ENCODE data around the gene ASCC3.

Gene ASCC3

GRCh38 chr6:100810015-100810414 is 71.1 kb downstream of the ASCC3 start:
- TF ChIP-seq CTCF (IDR thresholded peaks at IDR 0.05; ENCODE audit: insufficient read depth, low read depth, low read length, missing control alignments), result no peak
- no peak overlapping the region for H3K4me3 ChIP-seq (ENCODE audit: low read depth, low read length)
- DNase-seq (ENCODE audit: low read depth), result no peak

- H3K4me3 ChIP-seq (ENCODE audit: low read depth, low read length), result no peak overlapping the region
- no peak for TF ChIP-seq CTCF (IDR thresholded peaks at IDR 0.05; ENCODE audit: insufficient read depth, low read depth, low read length, missing control alignments)
- DNase-seq (ENCODE audit: low read depth), result no peak
Measured at GRCh38 chr6:100809346-100809745, 71.8 kb downstream of the ASCC3 start.

- H3K4me3 ChIP-seq (ENCODE audit: low read depth, low read length), result no peak overlapping the region
- no peak for DNase-seq (ENCODE audit: low read depth)
- no peak for TF ChIP-seq CTCF (IDR thresholded peaks at IDR 0.05; ENCODE audit: insufficient read depth, low read depth, low read length, missing control alignments)
Measured at GRCh38 chr6:100808638-100809275, 72.4 kb downstream of the ASCC3 start.

- DNase-seq (ENCODE audit: low read depth), result no peak
- no peak for TF ChIP-seq CTCF (IDR thresholded peaks at IDR 0.05; ENCODE audit: insufficient read depth, low read depth, low read length, missing control alignments)
Measured at GRCh38 chr6:100806296-100806695, 74.8 kb downstream of the ASCC3 start.

GRCh38 chr6:100803264-100804045 is 77.7 kb downstream of the ASCC3 start:
- DNase-seq (ENCODE audit: low read depth), result no peak
- no peak overlapping the region for H3K4me3 ChIP-seq (ENCODE audit: low read depth, low read length)
- TF ChIP-seq CTCF (IDR thresholded peaks at IDR 0.05; ENCODE audit: insufficient read depth, low read depth, low read length, missing control alignments), result no peak

More at GRCh38 chr6:100806296-100806695, 74.8 kb downstream of the ASCC3 start:
- no peak overlapping the region for H3K4me3 ChIP-seq (ENCODE audit: low read depth, low read length)

GRCh38 chr6:100801036-100801435 is 80.1 kb downstream of the ASCC3 start:
- no peak for DNase-seq (ENCODE audit: low read depth)
- no peak for TF ChIP-seq CTCF (IDR thresholded peaks at IDR 0.05; ENCODE audit: insufficient read depth, low read depth, low read length, missing control alignments)
- H3K4me3 ChIP-seq (ENCODE audit: low read depth, low read length), result no peak overlapping the region
